DND-41 (cell line): ENCODE measurements around the gene CD300C.

Experiments used
- ATAC-seq: fragments of 200-7000 bp; cut with Tn5 transposase; 3 replicates; pipeline ENCODE4 v1.9.1; 2021; ENCODE audit warnings: low read depth; ENCODE audit not compliant: insufficient read depth
- DNase-seq: peaks from one replicate; pipeline ENCODE4 v3.0.0-alpha.2; 2020
- H2AFZ ChIP-seq: 2 replicates; pipeline ENCODE4 v1.6.0; 2012; ENCODE audit warnings: low read depth, low read length
- H3K27ac ChIP-seq: 2 replicates; pipeline ENCODE4 v1.5.1; 2012; ENCODE audit warnings: low read length, inconsistent platforms
- H3K27me3 ChIP-seq: fragments of 200-600 bp; sonication (generic); 2 replicates; pipeline ENCODE4 v1.6.0; 2012; ENCODE audit warnings: low read length, mild to moderate bottlenecking, inconsistent platforms; ENCODE audit not compliant: insufficient read depth, poor library complexity
- H3K36me3 ChIP-seq: 2 replicates; pipeline ENCODE4 v1.5.1; 2012; ENCODE audit warnings: low read length, inconsistent platforms; ENCODE audit not compliant: insufficient read depth
- H3K4me1 ChIP-seq: 2 replicates; pipeline ENCODE4 v1.5.1; 2012; ENCODE audit warnings: mild to moderate bottlenecking, low read length; ENCODE audit not compliant: insufficient read depth
- H3K4me2 ChIP-seq: 2 replicates; pipeline ENCODE4 v1.6.0; 2012; ENCODE audit warnings: mild to moderate bottlenecking, moderate library complexity, low read length, inconsistent platforms; ENCODE audit not compliant: insufficient read depth
- H3K4me3 ChIP-seq, 2 experiments: fragments of 200-600 bp in 1 of 2; shearing (Covaris generic) in 1 of 2; 2 replicates each; pipeline ENCODE4 v1.5.1; 2012 to 2016; ENCODE audit warnings: inconsistent platforms in 2 of 2, low read length in 2 of 2, mild to moderate bottlenecking in 2 of 2, low read depth in 1 of 2, moderate library complexity in 1 of 2
- H3K79me2 ChIP-seq: 2 replicates; pipeline ENCODE4 v1.6.0; 2012; ENCODE audit warnings: low read length, inconsistent platforms; ENCODE audit not compliant: insufficient read depth
- H3K9ac ChIP-seq: 2 replicates; pipeline ENCODE4 v1.6.0; 2012; ENCODE audit warnings: low read depth, mild to moderate bottlenecking, inconsistent platforms, low read length, moderate library complexity
- H3K9me3 ChIP-seq: 2 replicates; pipeline ENCODE4 v1.5.1; 2012; ENCODE audit warnings: low read length, moderate library complexity, mild to moderate bottlenecking, inconsistent platforms; ENCODE audit not compliant: insufficient read depth, severe bottlenecking
- H4K20me1 ChIP-seq: 2 replicates; pipeline ENCODE4 v1.6.0; 2012; ENCODE audit warnings: low read length; ENCODE audit not compliant: insufficient read depth
- CTCF ChIP-seq: IDR thresholded peaks from 2 replicates; pipeline ENCODE4 v1.5.1; 2012; ENCODE audit warnings: borderline replicate concordance, low read length, moderate library complexity, mild to moderate bottlenecking; ENCODE audit not compliant: poor library complexity, severe bottlenecking; ENCODE audit errors: extremely low read depth
- EZH2 ChIP-seq: IDR thresholded peaks from 3 replicates; pipeline ENCODE4 v1.6.1; 2012; ENCODE audit warnings: borderline replicate concordance, low read depth, mild to moderate bottlenecking, moderate library complexity, low read length, inconsistent platforms; ENCODE audit not compliant: severe bottlenecking

CD300C gene

GRCh38 chr17:74542727-74543383 is 3.1 kb downstream of the CD300C start:
- Histone ChIP-seq H3K4me1 (0 out of 2 replicates have a peak, but pooled peaks cover 3% of the 10 kb centered on the region), H3K4me3 (no peak overlapping the region), H2AFZ (no peak overlapping the region), H3K27ac (no peak overlapping the region), H3K9me3 (no peaks in the 10 kb centered on the region), H3K79me2 (no peaks in the 10 kb centered on the region), H4K20me1 (0 out of 2 replicates have a peak, but pooled peaks cover 4% of the 10 kb centered on the region), H3K4me2 (no peak overlapping the region), H3K36me3 (no peaks in the 10 kb centered on the region), H3K9ac (no peak overlapping the region), H3K27me3 (peaks cover 12% of the 10 kb centered on the region)
- no peak for ATAC-seq
- DNase-seq = no peak
- TF ChIP-seq EZH2 (no peak), CTCF (no peak)

- Histone ChIP-seq H2AFZ (no peak overlapping the region), H3K27ac (no peak overlapping the region), H3K4me2 (no peak overlapping the region), H3K27me3 (peaks cover 12% of the 10 kb centered on the region), H3K36me3 (no peaks in the 10 kb centered on the region), H3K4me3 (no peak overlapping the region), H3K9me3 (no peaks in the 10 kb centered on the region), H4K20me1 (0 out of 2 replicates have a peak, but pooled peaks cover 4% of the 10 kb centered on the region), H3K4me1 (no peaks in the 10 kb centered on the region), H3K79me2 (no peaks in the 10 kb centered on the region), H3K9ac (no peak overlapping the region)
- ATAC-seq = no peak
- DNase-seq = no peak
- TF ChIP-seq CTCF (no peak), EZH2 (no peak)
Measured at GRCh38 chr17:74542166-74542565, 3.7 kb downstream of the CD300C start.

GRCh38 chr17:74541176-74542111 is 4.5 kb downstream of the CD300C start:
- no peaks in the 10 kb centered on the region for H3K9me3 ChIP-seq
- TF ChIP-seq EZH2 (no peak), CTCF (no peak)
- H3K4me2 ChIP-seq = no peak overlapping the region
- H3K27ac ChIP-seq = no peak overlapping the region
- ATAC-seq = no peak
- no peak overlapping the region for H3K9ac ChIP-seq
- no peaks in the 10 kb centered on the region for H3K36me3 ChIP-seq
- H3K4me3 ChIP-seq = no peak overlapping the region
- peaks cover 15% of the 10 kb centered on the region for H3K27me3 ChIP-seq
- 0 out of 2 replicates have a peak, but pooled peaks cover 4% of the 10 kb centered on the region for H4K20me1 ChIP-seq
- no peaks in the 10 kb centered on the region for H3K79me2 ChIP-seq
- H3K4me1 ChIP-seq = no peaks in the 10 kb centered on the region
- no peak for DNase-seq
- H2AFZ ChIP-seq = no peak overlapping the region
